GM19043 (cell line): Measurements from ENCODE around the gene RHOU.
A peak's percentile ranks its signal among the peaks of the same experiment; 100 is the strongest.

Experiments
- ATAC-seq: cut with Tn5 transposase; IDR thresholded peaks from one replicate; pipeline ENCODE4 v1.9.1; 2021; ENCODE audit warnings: low read depth; ENCODE audit not compliant: unreplicated experiment

RHOU gene

DNA sequence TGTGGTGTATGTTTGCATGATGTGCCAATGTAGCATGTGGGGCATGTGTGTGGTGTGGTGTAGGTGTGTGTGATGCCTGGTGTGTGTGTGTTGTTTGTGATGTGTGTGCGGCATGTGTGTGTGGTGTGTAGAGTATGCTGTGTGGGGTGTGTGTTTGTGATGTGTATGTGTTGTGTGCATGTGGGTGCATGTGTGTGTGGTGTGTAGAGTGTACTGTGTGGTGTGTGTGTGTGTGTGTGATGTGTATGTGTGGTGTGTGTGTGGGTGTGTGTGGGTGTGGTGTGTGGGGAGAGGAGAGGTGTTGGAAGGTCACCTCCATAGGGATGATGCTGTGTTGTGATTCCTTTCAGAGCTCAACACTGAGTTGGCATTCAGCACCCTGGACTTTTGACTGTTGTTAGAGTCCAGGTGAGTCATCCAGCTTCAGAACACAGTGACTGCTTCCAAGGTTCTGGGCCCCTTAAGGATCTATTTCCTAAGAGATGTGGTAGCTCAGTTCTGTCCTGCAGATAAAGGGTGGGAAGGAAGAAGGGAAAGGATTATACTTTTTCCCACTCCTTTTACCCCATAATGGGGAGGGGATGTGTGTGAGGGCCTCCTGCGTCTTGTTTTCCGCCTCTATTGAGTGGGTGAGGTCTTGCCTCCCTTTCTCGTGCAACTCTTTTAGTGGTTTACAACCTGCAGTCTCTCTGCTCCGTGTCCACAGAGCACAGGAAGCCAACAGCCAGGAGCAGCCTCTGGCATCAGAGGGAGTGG is 47.6 kb downstream of the RHOU start:
- no peak for ATAC-seq

DNA sequence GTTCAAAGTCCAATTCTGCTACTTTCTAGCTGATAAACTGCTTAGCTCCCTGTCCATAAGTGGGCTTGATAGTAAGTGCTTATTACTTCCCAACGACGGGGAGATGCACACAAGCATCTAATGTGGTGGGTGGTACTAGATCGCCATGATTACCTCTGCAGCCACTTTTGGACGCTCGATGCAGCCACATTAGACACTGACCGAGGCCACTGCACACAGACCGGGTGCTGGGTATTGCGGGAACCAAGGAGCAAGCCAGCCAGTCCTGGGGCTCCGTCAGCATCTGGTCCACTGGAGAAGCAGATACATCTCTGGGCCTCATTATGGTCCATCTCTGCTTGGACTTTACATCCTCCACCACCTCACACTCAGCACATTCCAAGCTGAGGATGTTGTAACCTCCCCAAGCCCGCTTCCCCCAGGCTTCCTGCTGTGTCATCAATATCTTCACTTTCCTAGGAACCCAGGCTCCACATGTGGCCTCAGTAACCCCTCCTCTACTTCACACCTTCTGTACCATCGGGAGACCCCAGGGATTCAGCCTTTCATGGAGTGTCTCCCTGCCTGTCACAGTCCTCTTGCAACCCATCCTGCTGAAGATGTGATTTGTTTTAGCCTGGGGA is 48.2 kb downstream of the RHOU start:
- ATAC-seq, result no peak

DNA sequence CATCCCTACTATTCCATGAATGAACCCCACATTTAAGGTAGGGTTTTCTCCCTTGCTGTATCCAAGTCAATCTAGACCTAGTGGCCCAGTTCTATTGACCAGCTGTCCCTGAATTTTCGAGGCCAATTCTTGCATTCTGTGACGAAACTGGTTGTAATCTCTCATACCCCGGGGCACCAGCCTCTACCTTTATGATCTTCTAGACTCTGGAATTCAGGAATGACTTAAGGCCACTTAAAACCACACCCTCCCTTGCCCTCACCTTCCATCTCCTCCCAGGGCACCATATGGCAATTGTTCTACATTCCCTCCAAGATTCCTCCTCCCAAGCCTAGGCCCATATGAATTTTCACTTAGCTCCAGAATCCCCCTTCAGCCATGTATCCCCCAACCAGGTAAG is 48.9 kb downstream of the RHOU start:
- ATAC-seq, result no peak

DNA sequence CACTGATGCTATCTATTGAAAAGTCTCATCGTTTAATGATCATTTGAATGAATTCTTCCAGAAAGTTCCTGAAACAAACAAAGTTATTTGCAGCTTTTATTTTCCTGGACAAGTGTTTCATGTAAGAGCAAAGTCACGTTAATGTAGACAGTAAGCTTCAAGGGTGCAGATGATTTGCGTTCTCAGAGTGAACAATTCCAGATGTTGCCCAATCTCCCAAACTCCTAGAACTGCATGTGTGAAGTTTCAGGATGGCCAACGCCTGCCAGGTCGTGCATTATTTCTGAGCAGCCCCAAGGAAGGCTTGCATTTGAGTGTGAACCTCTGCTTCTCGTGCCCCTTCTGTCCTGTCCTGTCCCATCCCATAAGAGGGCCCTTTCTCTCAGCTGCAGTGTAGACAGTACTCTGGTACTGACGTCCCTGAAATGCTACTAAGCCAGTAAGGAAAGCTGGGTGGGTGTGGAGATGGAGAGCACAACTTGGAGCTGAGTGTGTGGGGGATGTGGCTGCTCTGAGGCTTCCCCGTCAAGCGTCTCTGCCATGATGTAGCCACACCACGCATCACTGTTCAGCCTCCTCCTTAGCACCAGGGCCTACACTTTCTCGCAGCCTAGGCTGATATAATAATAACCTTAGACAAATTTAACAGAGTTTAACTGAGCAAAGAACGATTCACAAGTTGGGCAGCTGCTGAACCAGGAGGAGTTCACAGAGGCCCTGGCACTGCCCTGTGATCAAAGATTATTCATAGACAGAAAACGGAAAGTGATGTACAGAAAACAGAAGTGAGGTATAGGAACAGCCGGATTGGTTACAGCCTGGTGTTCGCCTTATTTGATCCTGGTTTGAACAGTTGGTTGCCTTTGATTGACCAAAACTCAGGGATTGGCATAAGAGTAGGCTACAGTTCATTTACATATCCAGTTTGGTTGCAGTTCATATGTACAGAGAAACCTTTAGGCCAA is 50.4 kb downstream of the RHOU start:
- ATAC-seq, result no peak

DNA sequence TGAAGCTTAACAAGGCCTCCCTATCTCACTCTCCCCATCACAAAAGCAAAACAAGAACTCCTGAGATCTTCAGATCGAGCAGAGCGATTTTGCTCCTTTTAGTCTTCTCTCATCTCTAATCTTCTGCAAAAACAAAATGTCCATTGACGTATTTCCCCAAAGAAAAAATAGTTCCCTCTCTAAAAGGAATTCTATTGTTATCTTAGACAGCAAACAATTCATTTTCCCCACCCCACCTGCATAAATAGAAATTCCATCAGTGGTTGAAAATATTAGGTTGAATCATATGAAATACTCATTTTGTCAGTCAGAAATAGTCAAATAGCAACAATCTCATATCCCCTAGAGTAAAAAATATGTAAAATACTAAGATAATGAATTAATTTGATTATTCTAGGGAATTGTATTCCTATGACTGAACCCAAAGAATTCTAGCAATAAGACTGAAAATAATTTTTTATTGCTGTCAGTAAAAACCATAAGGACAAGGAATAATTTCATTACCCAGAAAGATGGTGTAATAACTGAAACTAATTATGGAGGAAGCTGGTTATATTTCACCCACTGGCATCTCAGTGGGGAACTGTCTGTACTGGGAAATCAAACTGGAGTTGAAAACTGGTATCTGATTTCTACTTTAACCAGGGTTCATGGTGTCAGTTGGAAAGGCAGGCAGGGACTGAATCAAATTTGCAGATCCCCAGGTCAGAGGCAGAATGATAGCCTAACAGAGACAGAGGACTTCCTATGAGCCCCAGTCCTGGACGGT is 51.3 kb downstream of the RHOU start:
- ATAC-seq, result no peak

DNA sequence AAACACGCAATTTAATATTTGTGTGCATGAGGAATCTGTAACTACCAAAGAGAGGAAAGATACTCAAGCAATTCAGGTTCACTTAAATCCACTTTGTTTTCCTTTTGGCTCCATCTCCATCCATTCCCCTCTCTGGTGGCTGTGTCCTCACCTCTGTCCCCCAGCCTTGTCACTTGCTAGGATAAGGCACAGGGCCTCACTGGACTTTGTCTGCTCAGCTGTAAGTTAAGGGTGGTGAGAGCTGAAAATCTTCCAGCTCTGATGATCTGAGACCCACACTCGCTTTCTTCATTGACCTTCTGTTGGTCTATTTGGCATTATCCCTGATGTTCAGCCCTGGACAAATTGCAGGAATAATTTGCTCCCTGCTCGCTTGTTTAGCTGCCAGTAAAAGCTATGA is 56.5 kb downstream of the RHOU start:
- no peak for ATAC-seq

DNA sequence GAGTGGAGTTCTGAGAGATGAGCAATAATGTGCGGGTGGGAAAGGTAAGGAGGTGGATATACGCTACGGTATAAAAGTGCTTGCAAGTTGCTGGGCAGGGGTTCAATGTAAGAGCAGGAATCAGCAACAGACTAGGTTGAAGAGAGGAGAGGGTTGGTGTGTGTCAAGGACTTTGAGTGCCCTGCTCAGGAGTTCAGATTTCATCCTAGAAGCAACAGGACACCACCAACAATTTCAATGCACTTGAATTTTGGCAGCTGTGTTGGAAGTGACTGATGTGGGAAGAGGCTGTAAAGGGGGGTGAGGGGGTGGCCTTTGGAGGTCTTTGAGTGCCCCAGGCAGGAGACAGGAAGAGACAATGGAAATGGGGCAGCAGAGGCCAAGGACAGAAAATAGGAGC is 57.3 kb downstream of the RHOU start:
- no peak for ATAC-seq

DNA sequence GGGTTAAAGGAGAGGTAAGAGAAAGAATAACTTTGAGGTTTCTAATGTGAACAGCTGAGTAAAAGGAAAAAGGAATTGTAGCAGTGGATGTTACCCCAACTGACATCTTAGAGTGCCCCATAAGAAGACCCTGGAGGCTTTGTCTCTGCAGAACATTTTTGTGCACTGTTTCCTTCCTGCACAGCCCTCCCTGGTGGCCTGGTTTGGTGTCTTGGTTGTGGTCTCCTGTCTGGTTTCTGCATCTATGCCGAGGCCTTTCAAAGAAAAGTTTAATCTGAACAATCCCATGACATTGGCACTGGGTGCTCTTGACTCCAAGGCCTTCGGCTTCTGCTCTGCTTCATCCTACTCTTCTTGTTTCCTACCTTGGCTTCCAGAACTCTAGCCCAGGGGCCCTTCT is 57.8 kb downstream of the RHOU start:
- ATAC-seq, result no peak

DNA sequence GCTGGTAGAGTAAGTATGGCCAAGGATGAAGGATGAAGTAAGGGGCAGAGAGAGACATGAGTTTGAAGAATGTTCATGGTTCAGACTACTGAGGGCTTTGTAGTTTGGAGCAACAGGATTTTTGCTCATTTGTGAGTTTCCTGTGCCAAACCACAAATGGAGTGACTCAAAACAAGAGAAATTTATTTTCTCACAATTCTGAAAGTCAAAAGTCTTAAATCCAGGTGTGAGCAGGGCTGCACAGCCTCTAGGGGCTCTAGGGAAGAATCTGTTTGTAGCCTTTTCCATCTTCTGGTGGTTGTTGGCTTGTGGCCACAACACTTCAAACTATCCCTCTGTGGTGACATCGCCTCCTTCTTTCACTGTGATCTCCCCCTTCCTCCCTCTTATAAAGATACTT is 58.9 kb downstream of the RHOU start:
- peak; percentile 62 for ATAC-seq

DNA sequence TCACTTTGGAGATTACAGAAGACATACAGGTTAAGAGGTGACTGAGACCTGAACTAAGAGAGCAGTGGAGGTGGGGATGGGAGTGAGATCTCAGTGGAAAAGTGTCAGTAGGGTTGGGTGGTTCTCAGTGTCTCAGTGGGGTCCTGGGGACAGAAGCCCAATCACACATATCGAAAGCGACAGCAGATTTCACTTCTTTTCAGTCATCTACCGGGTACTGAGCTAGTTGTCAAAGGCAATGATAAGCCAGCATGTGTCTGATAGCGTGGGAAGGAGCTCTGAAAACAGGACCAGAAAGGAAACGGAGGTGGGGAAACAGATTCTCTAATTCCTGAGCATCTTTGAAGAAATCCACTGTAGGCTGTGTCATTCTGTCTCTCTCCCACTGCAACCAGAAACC is 59.5 kb downstream of the RHOU start:
- no peak for ATAC-seq

DNA sequence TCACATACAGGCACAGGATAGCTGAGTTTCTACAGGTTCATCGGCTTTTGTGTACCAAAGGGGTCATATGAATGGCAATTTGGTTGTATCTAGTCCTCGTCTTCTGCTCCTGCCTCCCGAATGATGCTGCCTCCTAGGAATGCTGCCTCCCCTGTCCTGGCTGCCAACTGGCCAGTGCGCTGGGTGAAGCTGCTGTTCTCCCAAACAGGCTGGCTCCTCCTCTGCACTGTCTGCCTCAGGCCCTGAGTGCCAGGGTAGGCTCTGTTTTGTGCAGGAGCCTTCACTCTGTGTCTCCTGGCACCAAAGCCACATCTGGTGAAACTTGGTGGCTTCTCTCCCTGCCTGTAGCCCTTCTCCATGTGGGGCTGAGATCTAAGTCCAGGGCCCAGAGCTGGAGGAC is 60.3 kb downstream of the RHOU start:
- ATAC-seq, result no peak
